ENCODE results near the gene LHX4.

The LHX4 gene

GRCh38 chr1:180213401-180214170 is 16.5 kb upstream of the LHX4 start:
- H3K4me3 ChIP-seq (ENCODE audit: low read length) = no peak overlapping the region

DNA sequence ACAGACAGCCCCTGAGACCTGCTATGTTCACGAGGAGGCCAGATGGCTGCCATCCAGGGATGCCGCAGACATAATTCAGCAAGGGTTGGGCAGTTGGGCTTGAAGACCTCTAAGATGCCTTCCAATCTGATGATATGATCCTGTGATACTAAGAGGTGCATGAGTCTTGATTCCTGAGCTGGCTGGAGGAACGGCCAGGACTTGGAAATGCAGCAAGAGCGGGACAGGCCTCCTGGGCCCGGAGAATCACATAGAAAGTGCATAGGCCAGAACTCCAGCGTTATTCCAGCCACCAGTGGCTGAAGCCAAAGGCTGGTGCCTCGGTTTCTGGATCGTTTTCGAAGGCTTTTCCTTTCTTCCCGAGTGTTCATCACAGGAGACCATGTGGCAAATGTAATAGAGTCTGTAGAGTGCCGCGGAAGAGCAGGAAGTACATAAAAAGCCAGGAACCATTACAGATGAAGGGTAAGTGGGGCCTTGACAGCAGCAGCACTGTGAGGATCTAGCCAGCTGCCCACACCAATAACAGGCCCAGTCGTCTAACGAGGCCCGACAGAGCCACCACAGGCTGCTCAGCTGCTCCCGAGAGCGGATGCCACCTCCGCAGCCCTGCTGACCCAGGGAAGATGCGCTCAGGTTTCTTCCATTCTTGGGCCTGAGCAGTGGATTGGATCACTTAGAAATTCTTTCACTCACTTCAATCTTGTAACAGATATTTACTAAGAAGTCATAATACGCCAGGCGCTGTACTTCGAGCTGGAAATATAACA is 14.0 kb upstream of the LHX4 start:
- TF ChIP-seq, protein P1, sequence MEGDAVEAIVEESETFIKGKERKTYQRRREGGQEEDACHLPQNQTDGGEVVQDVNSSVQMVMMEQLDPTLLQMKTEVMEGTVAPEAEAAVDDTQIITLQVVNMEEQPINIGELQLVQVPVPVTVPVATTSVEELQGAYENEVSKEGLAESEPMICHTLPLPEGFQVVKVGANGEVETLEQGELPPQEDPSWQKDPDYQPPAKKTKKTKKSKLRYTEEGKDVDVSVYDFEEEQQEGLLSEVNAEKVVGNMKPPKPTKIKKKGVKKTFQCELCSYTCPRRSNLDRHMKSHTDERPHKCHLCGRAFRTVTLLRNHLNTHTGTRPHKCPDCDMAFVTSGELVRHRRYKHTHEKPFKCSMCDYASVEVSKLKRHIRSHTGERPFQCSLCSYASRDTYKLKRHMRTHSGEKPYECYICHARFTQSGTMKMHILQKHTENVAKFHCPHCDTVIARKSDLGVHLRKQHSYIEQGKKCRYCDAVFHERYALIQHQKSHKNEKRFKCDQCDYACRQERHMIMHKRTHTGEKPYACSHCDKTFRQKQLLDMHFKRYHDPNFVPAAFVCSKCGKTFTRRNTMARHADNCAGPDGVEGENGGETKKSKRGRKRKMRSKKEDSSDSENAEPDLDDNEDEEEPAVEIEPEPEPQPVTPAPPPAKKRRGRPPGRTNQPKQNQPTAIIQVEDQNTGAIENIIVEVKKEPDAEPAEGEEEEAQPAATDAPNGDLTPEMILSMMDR (conservative IDR thresholded peaks at IDR 0.05; ENCODE audit: low read depth, low read length) = no peak
- DNase-seq (ENCODE audit: low read depth) = no peak
- H3K4me3 ChIP-seq (ENCODE audit: low read length) = no peak overlapping the region

More at GRCh38 chr1:180213401-180214170, 16.5 kb upstream of the LHX4 start:
- DNase-seq (ENCODE audit: low read depth) = no peak
- TF ChIP-seq, protein P1 (conservative IDR thresholded peaks at IDR 0.05; ENCODE audit: low read depth, low read length) = no peak

GRCh38 chr1:180217006-180217405 is 13.1 kb upstream of the LHX4 start:
- H3K4me3 ChIP-seq (ENCODE audit: low read length) = no peak overlapping the region
- TF ChIP-seq, protein P1 (conservative IDR thresholded peaks at IDR 0.05; ENCODE audit: low read depth, low read length) = no peak
- DNase-seq (ENCODE audit: low read depth) = no peak

GRCh38 chr1:180218806-180219765 is 11.0 kb upstream of the LHX4 start:
- H3K4me3 ChIP-seq (ENCODE audit: low read length) = no peak overlapping the region
- TF ChIP-seq, protein P1 (conservative IDR thresholded peaks at IDR 0.05; ENCODE audit: low read depth, low read length) = no peak
- no peak for DNase-seq (ENCODE audit: low read depth)

DNA sequence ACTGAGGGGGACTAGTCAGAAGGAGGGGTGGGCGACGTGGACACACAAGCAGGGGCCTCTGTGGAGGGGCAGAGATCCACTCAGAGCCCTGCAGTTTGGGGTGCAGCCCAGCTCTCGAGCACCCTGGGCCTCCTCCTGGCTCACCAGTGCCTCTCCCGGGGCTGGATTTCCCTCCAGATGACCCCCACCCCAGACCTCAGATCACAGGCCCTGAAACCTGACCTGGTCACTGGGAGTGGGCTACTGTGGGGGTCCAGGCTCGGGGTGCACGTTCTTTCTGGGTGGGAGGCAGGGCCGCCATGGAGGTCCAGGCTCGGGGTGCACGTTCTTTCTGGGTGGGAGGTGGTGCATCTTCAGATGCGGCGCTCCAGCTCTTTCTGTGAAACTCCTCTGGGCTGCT is 10.3 kb upstream of the LHX4 start:
- TF ChIP-seq, protein P1 (conservative IDR thresholded peaks at IDR 0.05; ENCODE audit: low read depth, low read length) = no peak
- H3K4me3 ChIP-seq (ENCODE audit: low read length) = no peak overlapping the region
- no peak for DNase-seq (ENCODE audit: low read depth)

GRCh38 chr1:180221462-180221861 is 8.6 kb upstream of the LHX4 start:
- DNase-seq (ENCODE audit: low read depth) = no peak
- TF ChIP-seq, protein P1 (conservative IDR thresholded peaks at IDR 0.05; ENCODE audit: low read depth, low read length) = no peak
- H3K4me3 ChIP-seq (ENCODE audit: low read length) = no peak overlapping the region

Measured in retinal pigment epithelial cell (primary cell).